Femur (tissue), 1 donor: Measurements from ENCODE around the gene DYNLT2.
"Not testable (repeated sequence)": the region's sequence is repeated elsewhere in the genome, so short reads cannot be mapped to it uniquely, and the experiment has no call there.

Experiments
- DNase-seq: peaks from one replicate; pipeline ENCODE4 v3.0.0-alpha.2; 2017

The DYNLT2 gene

GRCh38 chr6:169783401-169783800, 32.0 kb upstream of the DYNLT2 start:
- DNase-seq, result no peak

DNA sequence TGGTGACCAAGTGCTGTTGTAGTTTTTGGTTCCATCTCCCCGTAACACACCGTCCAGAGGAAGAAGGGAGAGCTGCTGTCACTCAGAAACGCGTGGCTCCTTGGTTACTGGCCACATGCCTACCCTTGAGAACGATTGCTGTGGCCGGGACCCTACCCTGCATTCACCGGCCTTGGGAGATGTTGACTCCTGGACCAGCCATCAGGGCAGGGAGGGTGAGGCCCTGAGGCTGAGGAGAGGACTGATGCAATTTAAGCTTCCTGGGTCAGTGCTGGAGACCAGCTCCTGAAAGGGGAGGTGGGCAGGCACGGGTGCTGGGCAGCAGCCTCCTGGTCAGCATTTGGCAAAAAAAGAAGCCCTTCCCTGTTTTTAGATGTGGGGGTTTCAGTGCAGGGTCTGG, 31.6 kb upstream of the DYNLT2 start:
- no peak for DNase-seq

- DNase-seq, result no peak
These were observed 29.3 kb upstream of the DYNLT2 start for GRCh38 chr6:169780571-169781091.

GRCh38 chr6:169779896-169780295, 28.5 kb upstream of the DYNLT2 start:
- no peak for DNase-seq

GRCh38 chr6:169779092-169779815, 27.9 kb upstream of the DYNLT2 start:
- DNase-seq, result no peak

DNA sequence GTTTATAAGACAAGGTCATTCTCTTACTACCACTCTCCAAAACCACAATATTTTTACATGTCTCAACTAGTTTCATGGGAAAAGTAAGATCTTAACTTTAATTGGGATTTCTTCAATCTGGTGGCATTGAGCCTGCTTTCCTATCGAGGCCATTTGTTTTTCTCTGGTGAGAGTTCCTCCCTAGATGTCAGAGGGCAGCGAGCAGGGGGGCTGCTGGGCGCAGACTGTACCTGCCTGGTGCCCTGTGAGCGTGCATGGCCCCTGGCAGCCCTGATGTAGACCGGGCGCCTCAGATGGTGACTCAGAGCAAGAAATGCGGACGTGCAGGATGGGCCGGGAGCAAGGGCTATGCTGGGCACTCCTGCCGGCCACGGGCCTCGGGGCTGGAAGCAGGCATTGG, 27.3 kb upstream of the DYNLT2 start:
- DNase-seq, result no peak

- DNase-seq, result no peak
These were observed 26.5 kb upstream of the DYNLT2 start for GRCh38 chr6:169777896-169778295.

- no peak for DNase-seq
These were observed 25.0 kb upstream of the DYNLT2 start for GRCh38 chr6:169776379-169776778.

DNA sequence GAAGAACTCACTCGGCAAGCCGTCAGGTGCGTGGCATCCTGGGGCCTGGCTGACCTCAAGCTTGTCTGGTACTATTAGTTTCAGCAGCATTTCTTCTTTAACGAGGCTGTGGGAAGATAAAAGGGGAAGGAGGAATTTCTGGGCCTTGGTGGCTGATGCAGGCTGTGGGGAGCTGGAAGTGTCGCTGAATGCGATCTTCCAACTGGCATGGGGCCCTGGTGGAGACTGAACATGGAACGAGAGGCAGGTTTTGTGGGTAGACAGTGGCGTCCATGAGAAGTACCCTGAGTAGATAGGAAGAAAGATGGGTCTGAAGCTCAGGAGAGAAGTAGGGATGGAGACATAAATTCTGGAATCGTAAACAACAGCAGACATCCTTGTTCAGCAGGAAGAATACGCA, 23.9 kb upstream of the DYNLT2 start:
- no peak for DNase-seq

GRCh38 chr6:169774347-169774746, 23.0 kb upstream of the DYNLT2 start:
- DNase-seq, result no peak

GRCh38 chr6:169766921-169767736, 15.8 kb upstream of the DYNLT2 start:
- no peak for DNase-seq

GRCh38 chr6:169766232-169766631, 14.9 kb upstream of the DYNLT2 start:
- no peak for DNase-seq

GRCh38 chr6:169765789-169766188, 14.4 kb upstream of the DYNLT2 start:
- not testable (repeated sequence) for DNase-seq

- DNase-seq, result no peak
These were observed 12.5 kb upstream of the DYNLT2 start for GRCh38 chr6:169763881-169764280.

DNA sequence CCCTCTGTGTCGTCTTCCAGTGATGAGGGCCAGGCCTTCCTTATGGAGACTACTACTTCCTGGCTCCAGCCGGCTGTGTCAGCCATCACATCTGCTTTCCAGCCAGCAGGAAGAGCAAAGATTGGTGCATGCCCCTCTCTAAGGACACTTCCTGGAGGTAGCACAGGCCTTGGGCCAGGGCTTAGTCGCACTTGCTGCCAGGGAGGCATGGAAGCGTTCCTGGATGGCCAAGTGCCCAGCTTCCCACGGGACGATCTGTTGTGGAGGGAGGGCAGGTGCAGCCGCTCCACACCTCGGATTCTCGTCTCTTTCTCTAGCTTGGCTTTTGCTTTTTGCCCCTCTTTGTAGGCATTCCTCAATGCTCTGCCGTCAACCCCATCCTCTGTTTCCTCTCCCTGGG, 11.9 kb upstream of the DYNLT2 start:
- DNase-seq, result no peak

DNA sequence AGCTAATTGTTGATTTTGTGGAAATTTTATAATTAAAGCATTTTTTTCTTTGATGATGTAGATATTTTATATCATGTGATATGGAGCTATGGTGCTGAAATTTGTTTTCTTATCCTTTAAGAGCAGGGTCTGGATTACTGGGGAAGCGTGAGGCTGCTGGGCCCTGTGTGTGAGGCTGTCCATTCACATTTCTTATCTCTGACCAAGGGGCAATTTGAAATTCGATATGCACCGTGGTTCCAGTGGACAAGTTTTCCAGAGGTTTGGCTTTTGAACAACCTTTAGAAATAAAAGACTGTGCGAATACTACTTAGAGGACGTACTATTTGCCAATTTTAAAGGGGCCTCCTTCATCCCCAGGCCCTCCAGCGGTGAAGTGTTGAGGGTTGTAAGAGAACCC, 3.8 kb upstream of the DYNLT2 start:
- no peak for DNase-seq

DNA sequence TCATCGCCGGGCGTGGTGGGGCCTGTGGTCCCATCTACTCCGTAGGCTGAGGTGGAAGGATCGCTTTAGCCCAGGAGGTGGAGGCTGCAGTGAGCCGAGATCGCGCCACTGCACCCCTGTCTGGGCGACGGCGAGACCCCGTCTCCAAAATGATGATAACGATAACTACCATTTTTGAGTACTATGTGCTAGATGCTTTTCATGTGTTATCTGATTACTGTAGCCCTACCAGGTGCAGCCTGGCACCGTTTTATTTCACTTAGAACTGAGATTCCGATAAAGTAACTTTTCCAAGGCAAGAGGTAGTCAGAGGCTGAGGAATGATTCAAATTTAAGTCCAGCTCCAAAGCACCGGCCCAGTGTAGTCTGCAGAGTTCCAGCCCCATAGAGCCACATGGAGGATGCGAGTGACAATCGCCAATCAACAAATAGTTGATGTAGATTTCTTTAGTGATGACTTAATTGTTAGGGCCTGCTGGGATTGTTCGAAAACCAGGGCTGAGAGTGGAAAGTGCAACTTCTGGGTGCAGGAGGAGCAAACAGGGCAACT, 777 bp upstream of the DYNLT2 start:
- DNase-seq, result no peak

DNA sequence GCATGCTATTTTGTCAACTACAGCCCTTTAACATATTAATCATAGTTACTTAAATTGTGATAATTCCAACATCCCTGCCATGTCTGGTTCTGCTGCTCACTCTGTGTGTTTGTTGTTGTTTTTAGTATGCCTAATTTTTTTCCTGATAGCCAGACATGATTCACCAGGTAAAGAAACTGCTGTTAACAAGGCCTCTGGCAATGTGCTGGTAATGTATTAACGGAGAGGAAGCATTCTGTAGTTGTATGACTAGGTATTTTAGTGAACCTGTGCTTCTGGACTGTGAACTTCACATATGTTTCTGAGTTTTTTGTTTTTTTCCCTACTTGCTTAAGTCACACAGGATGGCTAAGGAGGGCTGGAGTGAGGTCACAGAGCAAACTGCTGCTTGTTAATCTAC, 4.8 kb downstream of the DYNLT2 start:
- no peak for DNase-seq

GRCh38 chr6:169745405-169745804, 6.0 kb downstream of the DYNLT2 start:
- DNase-seq, result no peak

DNA sequence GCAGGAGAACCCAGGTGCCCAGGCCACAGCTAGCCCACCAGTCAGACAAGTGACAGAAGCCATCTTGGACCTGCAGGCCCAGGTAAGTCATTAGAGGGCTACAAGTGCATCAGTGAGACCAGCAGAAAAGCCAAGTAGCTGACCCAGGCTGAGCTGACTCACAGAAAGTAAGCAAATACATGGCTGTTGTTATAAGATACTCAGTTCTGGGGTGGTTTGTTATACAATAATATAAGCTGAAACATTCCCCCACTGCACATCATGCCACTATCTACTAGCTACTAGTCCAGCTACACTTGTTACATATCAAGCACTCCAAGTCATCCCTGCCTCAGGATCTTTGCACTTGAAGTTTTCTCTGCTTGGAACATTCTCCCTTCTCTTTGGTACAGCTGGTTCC, 10.0 kb downstream of the DYNLT2 start:
- no peak for DNase-seq

GRCh38 chr6:169738976-169739529, 12.3 kb downstream of the DYNLT2 start:
- DNase-seq, result no peak

DNA sequence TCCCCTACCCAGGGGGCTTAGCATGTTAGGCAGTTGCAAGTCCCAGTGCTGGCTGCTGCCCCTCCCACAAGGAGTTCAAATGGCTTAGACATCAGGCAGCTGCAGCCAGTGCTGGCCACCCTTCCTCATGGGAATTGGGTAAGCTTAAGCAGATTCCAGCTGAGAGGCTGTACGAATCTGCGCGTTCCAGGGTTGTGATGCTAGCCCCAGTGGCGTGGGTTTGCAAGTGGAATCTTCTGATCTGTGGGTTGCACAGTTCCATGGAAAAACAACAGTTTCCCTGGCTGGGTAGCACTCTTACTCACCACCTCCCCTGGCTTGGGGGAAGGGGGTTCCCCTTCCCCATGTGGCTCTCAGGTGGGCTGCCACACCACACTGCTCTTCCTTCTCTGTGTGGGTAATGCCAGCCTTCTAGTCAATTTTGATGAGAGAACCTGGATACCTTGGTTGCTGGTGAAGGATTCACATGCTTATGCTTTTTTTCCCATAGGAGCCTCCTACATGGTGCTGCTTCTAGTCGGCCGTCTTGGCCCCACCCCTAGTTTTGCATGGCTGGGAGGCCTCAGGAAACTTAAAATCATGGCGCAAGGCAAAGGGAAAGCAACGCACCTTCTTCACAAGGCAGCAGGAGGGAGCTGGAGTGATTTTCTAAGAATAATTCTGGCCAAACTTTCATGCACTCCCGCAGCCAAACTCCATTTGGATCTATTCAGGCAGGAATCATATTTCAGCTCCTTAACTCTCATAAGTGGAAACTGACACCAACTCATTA, 13.0 kb downstream of the DYNLT2 start:
- no peak for DNase-seq

DNA sequence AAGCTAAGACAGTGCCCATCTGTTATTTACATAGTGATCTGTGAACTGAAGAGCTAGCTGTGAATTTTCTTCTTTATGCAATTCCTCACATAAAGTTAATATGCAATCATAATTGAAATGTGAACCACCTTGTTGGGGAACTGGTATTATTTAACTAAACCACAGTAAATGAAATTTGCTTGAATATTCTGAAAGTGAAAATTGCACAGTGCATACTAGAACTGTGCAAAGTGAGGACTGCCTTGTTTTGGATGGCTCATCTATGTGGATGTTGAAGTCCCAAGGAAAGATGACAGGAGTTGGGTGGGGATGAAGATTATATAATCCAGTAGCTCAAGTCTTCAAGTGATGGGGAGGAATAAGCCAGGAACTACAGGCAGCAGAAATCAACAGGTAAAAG, 21.4 kb downstream of the DYNLT2 start:
- DNase-seq, result no peak
